Measurements from ENCODE around the gene RRP1B.

GRCh38 chr21:43689556-43690337, 30.4 kb downstream of the RRP1B start:
- no peak for TF ChIP-seq POLR2A (IDR thresholded peaks at IDR 0.05)
- TF ChIP-seq CTCF (IDR thresholded peaks at IDR 0.05 in 4 of 5, conservative IDR thresholded peaks at IDR 0.05 in 1 of 5): no peak

All from gastrocnemius medialis (tissue), 4 donors.